Gastroesophageal sphincter (tissue), 4 donors: ENCODE measurements around the gene BLZF1. TPM values are rescaled to one million over a fixed set of nuclear protein-coding genes. Genes with fewer than 3 reads are reported as not detected.

Experiments used
- ATAC-seq: fragments of 150-250 bp; one replicate; pipeline ENCODE4 v1.9.1; 2016; ENCODE audit warnings: mild to moderate bottlenecking, moderate library complexity
- H3K27ac ChIP-seq, 4 donors: fragments of 200-600 bp; sonication (generic) in 3 of 4; 1 replicate in 3 of 4; 2 replicates in 1 of 4; pipeline ENCODE4 v1.5.1; 2016 to 2019
- H3K27me3 ChIP-seq: fragments of 200-600 bp; sonication (generic); one replicate; pipeline ENCODE4 v1.5.1; 2019
- H3K36me3 ChIP-seq, 2 donors: fragments of 200-600 bp; sonication (generic); one replicate each; pipeline ENCODE4 v1.5.1; 2019; ENCODE audit warnings: control low read depth in 1 of 2
- H3K4me1 ChIP-seq, 3 donors: fragments of 200-600 bp; sonication (generic); 1 replicate in 2 of 3; 2 replicates in 1 of 3; pipeline ENCODE4 v1.5.1; 2016 to 2019; ENCODE audit warnings: control low read depth in 2 of 3
- H3K4me3 ChIP-seq, 2 donors: fragments of 200-600 bp; sonication (generic); one replicate each; pipeline ENCODE4 v1.5.1; 2019; ENCODE audit warnings: mild to moderate bottlenecking in 1 of 2, moderate library complexity in 1 of 2
- H3K9me3 ChIP-seq, 3 donors: fragments of 200-600 bp; sonication (generic); one replicate each; pipeline ENCODE4 v1.5.1; 2017 to 2019; ENCODE audit warnings: control low read depth in 2 of 3
- CTCF ChIP-seq, 4 experiments: fragments of 200-600 bp in 2 of 4; fragments of 450-650 bp in 2 of 4; sonication (generic) in 1 of 4; IDR thresholded peaks; one replicate each; pipeline ENCODE4 v1.5.1; 2017 to 2019; ENCODE audit warnings: antibody characterized with exemption in 4 of 4, mild to moderate bottlenecking in 2 of 4, moderate library complexity in 2 of 4
- EP300 ChIP-seq: sonication (generic); formaldehyde crosslinking; IDR thresholded peaks from one replicate; pipeline ENCODE4 v1.6.1; 2017; ENCODE audit warnings: antibody characterized with exemption, mild to moderate bottlenecking
- POLR2A ChIP-seq, 2 donors: fragments of 450-650 bp; IDR thresholded peaks; one replicate each; pipeline ENCODE4 v1.6.1; 2017; ENCODE audit warnings: antibody characterized with exemption in 2 of 2, mild to moderate bottlenecking in 2 of 2, moderate library complexity in 1 of 2
- POLR2AphosphoS5 ChIP-seq: sonication (generic); formaldehyde crosslinking; IDR thresholded peaks from one replicate; pipeline ENCODE4 v1.6.1; 2017; ENCODE audit warnings: antibody characterized with exemption
- WGBS, 2 donors: methylation state at CpG; one replicate each; pipeline ENCODE4 v1.1.5; 2018; ENCODE audit warnings: low coverage in 1 of 2; 5-methylcytosine and 5-hydroxymethylcytosine counted together
- total RNA-seq, 4 donors: library from RNA; depleted of rRNA; stranded (reverse); fragments of >200 nt; gene quantifications; one replicate each; pipeline ENCODE4 v1.1.0, GENCODE V29; 2016

The BLZF1 gene
- total RNA-seq, 4 donors from 2014 or later: 36.5 to 46.9 (median 37.3) TPM

- Histone ChIP-seq H3K27ac (no peak overlapping the region), H3K4me1 (peaks cover 10 to 35% (median 14%) of the 10 kb centered on the region in 3 donors), H3K36me3 (peaks cover 7 to 43% of the 10 kb centered on the region in 2 donors), H3K27me3 (no peaks in the 10 kb centered on the region), H3K9me3 (no peaks in the 10 kb centered on the region), H3K4me3 (no peak overlapping the region)
- 64% methylated on average over 1 of the region's 1 CpG; no CpG with 5 or more reads in 1 of the 2 donors for WGBS, 2 donors
- TF ChIP-seq POLR2AphosphoS5 (no peak), POLR2A (IDR thresholded peaks at IDR 0.05) (no peak), CTCF (IDR thresholded peaks at IDR 0.05) (no peak)
- no peak for ATAC-seq
These were observed 3.4 kb downstream of the BLZF1 start for GRCh38 chr1:169371404-169371803.

- Histone ChIP-seq H3K4me3 (no peak overlapping the region), H3K27me3 (no peaks in the 10 kb centered on the region), H3K4me1 (no peaks in the 10 kb centered on the region), H3K27ac (no peak overlapping the region), H3K9me3 (no peaks in the 10 kb centered on the region), H3K36me3 (peaks cover 0 to 91% of the 10 kb centered on the region in 2 donors)
- TF ChIP-seq POLR2AphosphoS5: no peak
- no peak for ATAC-seq
These were observed 13.2 kb downstream of the BLZF1 start for GRCh38 chr1:169381162-169381561.

GRCh38 chr1:169383449-169383848, 15.5 kb downstream of the BLZF1 start:
- no peak for TF ChIP-seq POLR2A (IDR thresholded peaks at IDR 0.05)
- TF ChIP-seq EP300: no peak
- no peak for TF ChIP-seq CTCF (IDR thresholded peaks at IDR 0.05)
- no peak for TF ChIP-seq POLR2AphosphoS5
- no peak overlapping the region for H3K4me3 ChIP-seq
- no peak overlapping the region for H3K27ac ChIP-seq
- WGBS, 2 donors: 73 to 79% methylated on average over 4 of the region's 4 CpGs
- ATAC-seq: no peak
- peaks cover 0 to 90% of the 10 kb centered on the region in 2 donors for H3K36me3 ChIP-seq
- no peaks in the 10 kb centered on the region for H3K27me3 ChIP-seq
- no peaks in the 10 kb centered on the region for H3K4me1 ChIP-seq
- H3K9me3 ChIP-seq: no peaks in the 10 kb centered on the region

- Histone ChIP-seq H3K9me3 (no peaks in the 10 kb centered on the region), H3K27me3 (no peaks in the 10 kb centered on the region), H3K4me3 (no peak overlapping the region), H3K27ac (no peak overlapping the region), H3K36me3 (peaks cover 0 to 93% of the 10 kb centered on the region in 2 donors), H3K4me1 (no peaks in the 10 kb centered on the region)
- TF ChIP-seq CTCF (IDR thresholded peaks at IDR 0.05) (no peak), POLR2A (IDR thresholded peaks at IDR 0.05) (no peak), POLR2AphosphoS5 (no peak), EP300 (no peak)
- no peak for ATAC-seq
These were observed 19.4 kb downstream of the BLZF1 start for GRCh38 chr1:169387399-169387798.

GRCh38 chr1:169390303-169390702, 22.3 kb downstream of the BLZF1 start:
- Histone ChIP-seq H3K36me3 (peaks cover 0 to 92% of the 10 kb centered on the region in 2 donors), H3K27me3 (no peaks in the 10 kb centered on the region), H3K4me3 (no peak overlapping the region), H3K9me3 (no peaks in the 10 kb centered on the region), H3K27ac (no peak overlapping the region), H3K4me1 (no peaks in the 10 kb centered on the region)
- ATAC-seq: no peak
- TF ChIP-seq EP300: no peak
- no peak for TF ChIP-seq CTCF (IDR thresholded peaks at IDR 0.05)
- no peak for TF ChIP-seq POLR2A (IDR thresholded peaks at IDR 0.05)
- no peak for TF ChIP-seq POLR2AphosphoS5

GRCh38 chr1:169392406-169392805, 24.4 kb downstream of the BLZF1 start:
- Histone ChIP-seq H3K9me3 (no peaks in the 10 kb centered on the region), H3K4me3 (no peak overlapping the region), H3K4me1 (no peaks in the 10 kb centered on the region), H3K36me3 (peaks cover 0 to 86% of the 10 kb centered on the region in 2 donors), H3K27me3 (no peaks in the 10 kb centered on the region), H3K27ac (no peak overlapping the region)
- WGBS, 2 donors: 100% methylated on average over 1 of the region's 1 CpG
- TF ChIP-seq EP300 (no peak), POLR2AphosphoS5 (no peak), POLR2A (IDR thresholded peaks at IDR 0.05) (no peak), CTCF (IDR thresholded peaks at IDR 0.05) (no peak)
- ATAC-seq: no peak
